ACC112 (cell line): ENCODE results near the gene BBS9.
"Not testable (repeated sequence)": the region's sequence is repeated elsewhere in the genome, so short reads cannot be mapped to it uniquely, and the experiment has no call there.

Experiments used
- H2AFZ ChIP-seq: fragments of 200-600 bp; sonication (generic); one replicate; pipeline ENCODE4 v1.6.0; 2017; ENCODE audit warnings: antibody characterized with exemption, low read length; ENCODE audit not compliant: unreplicated experiment
- H3K27ac ChIP-seq: fragments of 200-600 bp; sonication (generic); 2 replicates; pipeline ENCODE4 v1.5.1; 2014; ENCODE audit warnings: low read depth, mild to moderate bottlenecking, antibody characterized with exemption, low read length, moderate library complexity
- H3K27me3 ChIP-seq: fragments of 200-600 bp; sonication (generic); 2 replicates; pipeline ENCODE4 v1.6.1; 2014; ENCODE audit warnings: mild to moderate bottlenecking, antibody characterized with exemption, low read length, moderate library complexity, mixed read lengths; ENCODE audit not compliant: insufficient read depth
- H3K36me3 ChIP-seq: fragments of 200-600 bp; sonication (generic); 2 replicates; pipeline ENCODE4 v1.6.1; 2016; ENCODE audit warnings: mild to moderate bottlenecking, antibody characterized with exemption, low read length, moderate library complexity, mixed read lengths; ENCODE audit not compliant: insufficient read depth
- H3K4me1 ChIP-seq: fragments of 200-600 bp; sonication (generic); one replicate; pipeline ENCODE4 v1.6.1; 2016; ENCODE audit warnings: low read length, mixed read lengths; ENCODE audit not compliant: insufficient read depth, unreplicated experiment, control insufficient read depth
- H3K4me3 ChIP-seq: fragments of 200-600 bp; sonication (generic); 2 replicates; pipeline ENCODE4 v1.5.1; 2014; ENCODE audit warnings: mild to moderate bottlenecking, low read depth, low read length
- H3K79me2 ChIP-seq: fragments of 200-600 bp; sonication (generic); one replicate; pipeline ENCODE4 v1.6.0; 2016; ENCODE audit warnings: low read length; ENCODE audit not compliant: control insufficient read depth, unreplicated experiment, insufficient read depth

BBS9 gene

GRCh38 chr7:33457039-33457438 lies 327.7 kb downstream of the BBS9 start:
- Histone ChIP-seq H3K4me3 (no peak overlapping the region), H2AFZ (no peak overlapping the region), H3K79me2 (no peaks in the 10 kb centered on the region), H3K27me3 (no peaks in the 10 kb centered on the region), H3K36me3 (no peaks in the 10 kb centered on the region), H3K4me1 (peaks cover 8% of the 10 kb centered on the region), H3K27ac (no peak overlapping the region)

DNA sequence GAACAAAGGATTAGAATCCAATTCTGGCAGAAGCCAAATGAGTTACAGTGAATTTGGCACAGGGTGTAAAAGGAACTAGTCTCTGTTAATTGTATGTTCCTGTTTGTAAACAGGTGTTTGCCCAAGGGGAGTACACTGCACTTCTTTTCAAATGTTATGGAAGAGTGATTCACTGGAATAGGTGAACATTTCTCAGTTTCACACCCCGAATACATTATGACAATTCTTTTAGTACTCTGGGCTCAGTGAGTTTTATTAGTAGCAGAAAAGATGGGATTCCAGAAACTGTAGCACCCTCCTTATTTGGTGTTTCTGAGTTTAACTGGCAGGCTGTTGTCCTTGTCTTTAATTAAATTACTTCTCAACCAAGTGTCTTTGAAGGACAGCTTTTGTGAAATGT lies 329.2 kb downstream of the BBS9 start:
- Histone ChIP-seq H2AFZ (no peak overlapping the region), H3K27me3 (no peaks in the 10 kb centered on the region), H3K79me2 (no peaks in the 10 kb centered on the region), H3K27ac (no peak overlapping the region), H3K4me3 (no peak overlapping the region), H3K36me3 (no peaks in the 10 kb centered on the region), H3K4me1 (no peaks in the 10 kb centered on the region)

DNA sequence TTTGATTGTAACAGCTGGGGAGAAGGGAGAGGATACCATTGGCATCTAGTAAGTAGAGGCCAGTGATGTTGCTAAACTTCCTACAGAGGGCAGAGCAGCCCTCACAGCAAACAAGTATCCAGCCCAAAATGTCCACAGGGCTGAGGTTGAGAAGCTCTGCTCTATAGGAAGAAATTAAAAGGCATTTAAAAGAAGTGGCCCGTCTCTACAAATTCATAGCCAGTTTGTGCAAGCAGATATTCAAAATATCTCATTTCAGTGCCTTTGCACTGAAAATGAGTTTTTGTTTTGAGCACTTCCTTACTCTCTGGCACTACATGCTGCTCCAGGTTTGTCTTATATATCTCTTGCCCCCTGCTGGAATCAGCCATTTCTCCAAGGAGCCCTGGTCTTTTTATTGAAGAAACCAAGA lies 330.0 kb downstream of the BBS9 start:
- Histone ChIP-seq H3K4me3 (no peak overlapping the region), H3K79me2 (no peaks in the 10 kb centered on the region), H3K4me1 (no peaks in the 10 kb centered on the region), H2AFZ (no peak overlapping the region), H3K27ac (no peak overlapping the region), H3K27me3 (no peaks in the 10 kb centered on the region), H3K36me3 (no peaks in the 10 kb centered on the region)

DNA sequence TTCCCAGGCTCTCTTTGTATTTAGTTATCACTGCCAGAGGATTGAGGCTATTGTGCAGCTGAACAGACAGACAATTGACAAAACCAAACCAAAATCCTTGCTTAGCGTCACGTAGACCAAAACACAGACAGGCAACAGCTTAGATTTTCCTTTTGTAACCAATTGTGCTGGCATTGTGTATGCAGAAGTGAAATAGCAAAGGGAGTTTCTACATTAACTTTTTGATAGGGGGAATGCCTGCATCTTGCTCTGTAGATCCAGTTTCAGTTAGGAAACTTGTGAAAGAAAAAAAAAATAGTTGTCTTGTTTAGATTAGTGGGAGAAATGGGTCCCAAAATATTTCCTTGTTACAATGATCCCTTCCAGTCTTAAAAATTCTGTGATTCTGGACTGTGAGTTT lies 333.8 kb downstream of the BBS9 start:
- Histone ChIP-seq H3K4me3 (no peak overlapping the region), H3K36me3 (no peaks in the 10 kb centered on the region), H3K4me1 (no peaks in the 10 kb centered on the region), H3K79me2 (no peaks in the 10 kb centered on the region), H3K27ac (no peak overlapping the region), H2AFZ (no peak overlapping the region), H3K27me3 (no peaks in the 10 kb centered on the region)

DNA sequence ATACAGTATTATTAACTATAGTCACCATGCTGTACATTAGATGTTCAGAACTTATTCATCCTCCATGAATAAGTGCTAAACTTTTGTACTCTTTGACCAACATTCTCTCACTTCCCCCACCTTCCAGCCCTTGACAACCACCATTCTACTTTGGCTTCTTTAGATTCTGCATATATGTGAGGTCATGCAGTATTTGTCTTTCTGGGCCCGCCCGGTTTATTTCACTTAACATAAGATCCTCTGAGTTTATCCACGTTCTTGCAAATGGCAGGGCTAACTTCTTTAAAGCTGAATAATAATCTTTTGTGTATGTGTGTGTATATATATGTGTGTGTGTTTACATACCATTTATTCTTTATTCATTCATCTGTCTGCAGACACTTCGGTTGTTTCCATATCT lies 336.8 kb downstream of the BBS9 start:
- Histone ChIP-seq H2AFZ (no peak overlapping the region), H3K4me3 (no peak overlapping the region), H3K27ac (no peak overlapping the region), H3K27me3 (no peaks in the 10 kb centered on the region), H3K4me1 (no peaks in the 10 kb centered on the region), H3K36me3 (no peaks in the 10 kb centered on the region), H3K79me2 (no peaks in the 10 kb centered on the region)

GRCh38 chr7:33471636-33472242 lies 342.4 kb downstream of the BBS9 start:
- H3K27me3 ChIP-seq = no peaks in the 10 kb centered on the region
- H3K79me2 ChIP-seq = no peaks in the 10 kb centered on the region
- H2AFZ ChIP-seq = no peak overlapping the region
- H3K4me3 ChIP-seq = no peak overlapping the region
- H3K4me1 ChIP-seq = no peaks in the 10 kb centered on the region
- no peaks in the 10 kb centered on the region for H3K36me3 ChIP-seq
- no peak overlapping the region for H3K27ac ChIP-seq

GRCh38 chr7:33472348-33473025 lies 343.1 kb downstream of the BBS9 start:
- H3K4me1 ChIP-seq = no peaks in the 10 kb centered on the region
- H3K36me3 ChIP-seq = no peaks in the 10 kb centered on the region
- H3K79me2 ChIP-seq = no peaks in the 10 kb centered on the region
- H3K27me3 ChIP-seq = no peaks in the 10 kb centered on the region
- no peak overlapping the region for H3K27ac ChIP-seq
- H3K4me3 ChIP-seq = no peak overlapping the region
- no peak overlapping the region for H2AFZ ChIP-seq

DNA sequence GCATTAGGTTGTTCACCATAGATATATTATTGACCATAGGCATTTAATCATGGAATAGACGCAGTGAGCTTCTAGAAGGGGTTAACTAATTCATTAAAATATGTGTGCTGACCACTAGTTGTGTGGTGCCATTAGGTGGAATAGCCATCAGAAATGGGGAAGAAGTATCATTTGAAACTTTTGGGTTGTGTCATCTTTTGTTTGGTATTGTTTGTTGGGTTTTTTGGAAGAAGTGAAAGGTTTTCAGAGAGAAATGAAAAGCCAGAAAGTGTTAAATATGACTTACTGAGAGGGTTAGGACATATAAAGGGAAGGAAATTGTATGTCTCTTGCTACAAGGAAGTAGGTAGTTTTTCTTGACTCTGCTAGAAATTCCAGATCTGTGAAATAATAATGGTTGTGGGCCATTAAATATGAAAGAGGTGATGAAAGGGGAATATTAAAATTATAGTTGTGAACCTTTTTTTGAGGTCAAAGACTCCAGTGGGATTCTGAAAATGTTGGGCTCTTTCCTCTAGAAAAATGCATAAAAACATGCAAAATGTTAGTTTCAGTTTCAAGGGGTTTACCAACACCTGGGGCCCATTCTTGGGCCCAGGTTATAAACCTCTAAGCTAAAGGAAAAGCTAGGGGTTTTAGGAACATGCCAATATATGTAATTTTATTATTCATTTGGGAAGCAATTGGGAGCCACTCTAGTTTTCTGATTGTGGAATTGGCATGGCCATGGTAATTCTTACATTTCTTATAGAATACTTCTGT lies 348.5 kb downstream of the BBS9 start:
- Histone ChIP-seq H2AFZ (no peak overlapping the region), H3K4me1 (no peaks in the 10 kb centered on the region), H3K27me3 (no peaks in the 10 kb centered on the region), H3K4me3 (no peak overlapping the region), H3K79me2 (no peaks in the 10 kb centered on the region), H3K36me3 (0 out of 2 replicates have a peak, but pooled peaks cover 3% of the 10 kb centered on the region), H3K27ac (no peak overlapping the region)

- not testable (repeated sequence) for H3K4me1 ChIP-seq, H3K79me2 ChIP-seq, H3K27ac ChIP-seq, H3K27me3 ChIP-seq, H2AFZ ChIP-seq, H3K36me3 ChIP-seq, H3K4me3 ChIP-seq
Measured at GRCh38 chr7:33484476-33484875, 355.1 kb downstream of the BBS9 start.

GRCh38 chr7:33485747-33486493 lies 356.6 kb downstream of the BBS9 start:
- Histone ChIP-seq H3K27ac (no peak overlapping the region), H3K36me3 (no peaks in the 10 kb centered on the region)

More at GRCh38 chr7:33485747-33486493, 356.6 kb downstream of the BBS9 start:
- Histone ChIP-seq H2AFZ (no peak overlapping the region), H3K79me2 (no peaks in the 10 kb centered on the region), H3K4me1 (no peaks in the 10 kb centered on the region), H3K4me3 (no peak overlapping the region), H3K27me3 (no peaks in the 10 kb centered on the region)
